Choroid plexus epithelial cell (primary cell): Measurements from ENCODE around the gene PRKCE.

ENCODE experiments used
- DNase-seq: peaks from one replicate; pipeline ENCODE4 v3.0.0-alpha.2; 2010; ENCODE audit warnings: low read depth
- H3K4me3 ChIP-seq: 2 replicates; pipeline ENCODE4 v1.5.1; 2011; ENCODE audit warnings: low read depth, mild to moderate bottlenecking, control low read depth, low read length, moderate library complexity
- CTCF ChIP-seq: conservative IDR thresholded peaks from 2 replicates; pipeline ENCODE4 v1.5.1; 2011; ENCODE audit warnings: low read depth, mild to moderate bottlenecking, control low read depth, inconsistent platforms, low read length, moderate library complexity

PRKCE gene

GRCh38 chr2:46050027-46050426 is 398.6 kb downstream of the PRKCE start:
- TF ChIP-seq CTCF, result no peak
- no peak overlapping the region for H3K4me3 ChIP-seq
- no peak for DNase-seq

GRCh38 chr2:46050489-46050888 is 399.0 kb downstream of the PRKCE start:
- H3K4me3 ChIP-seq, result no peak overlapping the region
- DNase-seq, result no peak
- TF ChIP-seq CTCF, result peak; percentile 19

GRCh38 chr2:46051085-46051484 is 399.6 kb downstream of the PRKCE start:
- no peak for DNase-seq
- TF ChIP-seq CTCF, result no peak
- H3K4me3 ChIP-seq, result no peak overlapping the region

- H3K4me3 ChIP-seq, result no peak overlapping the region
- no peak for DNase-seq
- TF ChIP-seq CTCF, result no peak
These were observed 402.1 kb downstream of the PRKCE start for GRCh38 chr2:46053564-46053963.

- H3K4me3 ChIP-seq, result no peak overlapping the region
- peak; percentile 35 for DNase-seq
- TF ChIP-seq CTCF, result no peak
These were observed 405.1 kb downstream of the PRKCE start for GRCh38 chr2:46056541-46056940.

GRCh38 chr2:46058140-46058539 is 406.7 kb downstream of the PRKCE start:
- no peak overlapping the region for H3K4me3 ChIP-seq
- TF ChIP-seq CTCF, result no peak
- no peak for DNase-seq

- no peak overlapping the region for H3K4me3 ChIP-seq
- TF ChIP-seq CTCF, result peak; percentile 97
- peak; percentile 95 for DNase-seq
These were observed 411.4 kb downstream of the PRKCE start for GRCh38 chr2:46062637-46063412.
